Activated CD8-positive, alpha-beta memory T cell treated with anti-CD3 and anti-CD28 coated beads, Interleukin-2, amount 50 U/mL, for 1 hour (primary cell): ENCODE data around the gene DTD1.

Source experiments
- DNase-seq: peaks from one replicate; pipeline ENCODE4 v3.0.0-alpha.2; 2020; ENCODE audit errors: extremely low read depth

Gene DTD1

GRCh38 chr20:18793625-18794427, 206.0 kb downstream of the DTD1 start:
- DNase-seq, result peak; percentile 79

GRCh38 chr20:18794428-18794787, 206.6 kb downstream of the DTD1 start:
- DNase-seq, result no peak

- no peak for DNase-seq
Observed at GRCh38 chr20:18795366-18795765, 207.5 kb downstream of the DTD1 start.

- DNase-seq, result no peak
Observed at GRCh38 chr20:18796282-18796833, 208.5 kb downstream of the DTD1 start.

- DNase-seq, result no peak
Observed at GRCh38 chr20:18801516-18801915, 213.7 kb downstream of the DTD1 start.

GRCh38 chr20:18802012-18802634, 214.3 kb downstream of the DTD1 start:
- DNase-seq, result no peak

GRCh38 chr20:18805881-18806280, 218.0 kb downstream of the DTD1 start:
- DNase-seq, result no peak

- no peak for DNase-seq
Observed at GRCh38 chr20:18808712-18809111, 220.9 kb downstream of the DTD1 start.

GRCh38 chr20:18811186-18811585, 223.3 kb downstream of the DTD1 start:
- no peak for DNase-seq

GRCh38 chr20:18811904-18812303, 224.1 kb downstream of the DTD1 start:
- DNase-seq, result no peak

GRCh38 chr20:18813483-18813882, 225.6 kb downstream of the DTD1 start, which contains the start of gene SCP2D1:
SCP2D1 (plus strand) TSS chr20:18813783; CDS start chr20:18813816, 33 bp downstream.
- DNase-seq, result no peak

GRCh38 chr20:18815194-18815942, 227.5 kb downstream of the DTD1 start:
- no peak for DNase-seq
